ENCODE measurements around the gene ANKRD28. TPM values are rescaled to one million over a fixed set of nuclear protein-coding genes. Genes with fewer than 3 reads are reported as not detected.
"Not testable (repeated sequence)": the region's sequence is repeated elsewhere in the genome, so short reads cannot be mapped to it uniquely, and the experiment has no call there.

Gene ANKRD28
- total RNA-seq, 4 donors from 2014 or later, result 20.0 to 86.8 (median 37.6) TPM

- intact Hi-C loops (cut with DNase I; ENCODE audit: low total_unique reads), result no loop called here
- no peaks in the 10 kb centered on the region for H3K4me1 ChIP-seq
- TF ChIP-seq POLR2A (IDR thresholded peaks at IDR 0.05), result no peak
- no peak for TF ChIP-seq CTCF (IDR thresholded peaks at IDR 0.05)
- no peaks in the 10 kb centered on the region for H3K9me3 ChIP-seq
- H3K36me3 ChIP-seq, result no peaks in the 10 kb centered on the region
- no peaks in the 10 kb centered on the region for H3K27me3 ChIP-seq
- no peak overlapping the region for H3K27ac ChIP-seq
- DNase-seq, result no peak
- H3K4me3 ChIP-seq, result no peak overlapping the region
These were observed 174.0 kb downstream of the ANKRD28 start for GRCh38 chr3:15623535-15624440.

GRCh38 chr3:15619659-15620464 is 177.9 kb downstream of the ANKRD28 start:
- H3K27ac ChIP-seq; H3K9me3 ChIP-seq; intact Hi-C loops (cut with DNase I; ENCODE audit: low total_unique reads); H3K27me3 ChIP-seq; H3K4me3 ChIP-seq; H3K4me1 ChIP-seq; DNase-seq; H3K36me3 ChIP-seq: not testable (repeated sequence)

Small RNA genes within 50 kb of the gene (microRNA-seq; reads per million reads assigned to microRNA genes)
- not detected for gene MIR3134 (ENCODE audit: borderline microRNAs expressed, borderline replicate concordance)

Small RNA genes within 50 kb of the gene (small RNA-seq; reads per million reads assigned to genes)
- gene MIR3134 (not detected), gene RN7SL4P (not detected)

Other genes with a start within 250 kb of the ANKRD28 start
- gene HACL1, start 196.4 kb downstream of the ANKRD28 start, total RNA-seq, result 10 to 100 TPM; 18.5 to 93.0 (median 25.7) TPM
- 10 to 100 TPM in 3 of 4 donors, 1 to 10 TPM in 1; 6.5 to 31.3 (median 21.5) TPM for gene BTD, start 196.2 kb downstream of the ANKRD28 start, total RNA-seq

All from uterus (tissue), 4 donors.